ENCODE data around the gene MBOAT1. TPM values are rescaled to one million over a fixed set of nuclear protein-coding genes. Genes with fewer than 3 reads are reported as not detected.

MBOAT1 gene
- total RNA-seq, 4 donors from 2014 or later, result 9.6 to 24.3 (median 12.6) TPM

GRCh38 chr6:20237677-20238460 is 25.6 kb upstream of the MBOAT1 start:
- no peak overlapping the region for H3K4me3 ChIP-seq (replicated peaks in 1 of 3)
- DNase-seq, result no peak
- no peaks in the 10 kb centered on the region for H3K36me3 ChIP-seq
- TF ChIP-seq CTCF (IDR thresholded peaks at IDR 0.05), result no peak
- TF ChIP-seq POLR2A (IDR thresholded peaks at IDR 0.05), result no peak
- H3K9me3 ChIP-seq, result no peaks in the 10 kb centered on the region
- no peaks in the 10 kb centered on the region for H3K4me1 ChIP-seq
- WGBS, 2 donors, result 88 to 92% methylated on average over 10 of the region's 10 CpGs
- H3K27me3 ChIP-seq, result no peaks in the 10 kb centered on the region
- intact Hi-C loops (cut with DNase I), result no loop called here
- H3K27ac ChIP-seq, result no peak overlapping the region

GRCh38 chr6:20236909-20237600 is 24.8 kb upstream of the MBOAT1 start:
- Histone ChIP-seq H3K4me3 (replicated peaks in 1 of 3) (no peak overlapping the region), H3K9me3 (no peaks in the 10 kb centered on the region), H3K27me3 (no peaks in the 10 kb centered on the region), H3K36me3 (no peaks in the 10 kb centered on the region), H3K27ac (no peak overlapping the region), H3K4me1 (no peaks in the 10 kb centered on the region)
- no peak for DNase-seq
- WGBS, 2 donors, result 71 to 88% methylated on average over 2 of the region's 2 CpGs
- intact Hi-C loops (cut with DNase I), result no loop called here
- no peak for TF ChIP-seq CTCF (IDR thresholded peaks at IDR 0.05)
- TF ChIP-seq POLR2A (IDR thresholded peaks at IDR 0.05), result no peak

- Histone ChIP-seq H3K9me3 (no peaks in the 10 kb centered on the region), H3K27me3 (no peaks in the 10 kb centered on the region), H3K4me1 (no peaks in the 10 kb centered on the region), H3K27ac (no peak overlapping the region), H3K36me3 (no peaks in the 10 kb centered on the region), H3K4me3 (replicated peaks in 1 of 3) (no peak overlapping the region)
- 82 to 88% methylated on average over 3 of the region's 3 CpGs for WGBS, 2 donors
- intact Hi-C loops (cut with DNase I), result no loop called here
- TF ChIP-seq CTCF (IDR thresholded peaks at IDR 0.05), result no peak
- no peak for TF ChIP-seq POLR2A (IDR thresholded peaks at IDR 0.05)
- no peak for DNase-seq
These were observed 24.1 kb upstream of the MBOAT1 start for GRCh38 chr6:20236344-20236743.

GRCh38 chr6:20235041-20235440 is 22.8 kb upstream of the MBOAT1 start:
- Histone ChIP-seq H3K9me3 (no peaks in the 10 kb centered on the region), H3K36me3 (no peaks in the 10 kb centered on the region), H3K27ac (no peak overlapping the region), H3K4me3 (replicated peaks in 1 of 3) (no peak overlapping the region), H3K27me3 (no peaks in the 10 kb centered on the region), H3K4me1 (no peaks in the 10 kb centered on the region)
- WGBS, 2 donors, result 92 to 93% methylated on average over 6 of the region's 6 CpGs
- intact Hi-C loops (cut with DNase I), result no loop called here
- TF ChIP-seq CTCF (IDR thresholded peaks at IDR 0.05) (no peak), POLR2A (IDR thresholded peaks at IDR 0.05) (no peak)
- DNase-seq, result no peak

- TF ChIP-seq CTCF (IDR thresholded peaks at IDR 0.05) (no peak), POLR2A (IDR thresholded peaks at IDR 0.05) (no peak)
- no peaks in the 10 kb centered on the region for H3K36me3 ChIP-seq
- no peak overlapping the region for H3K27ac ChIP-seq
- H3K4me1 ChIP-seq, result no peaks in the 10 kb centered on the region
- no peaks in the 10 kb centered on the region for H3K9me3 ChIP-seq
- H3K4me3 ChIP-seq (replicated peaks in 1 of 3), result no peak overlapping the region
- intact Hi-C loops (cut with DNase I), result no loop called here
- DNase-seq, result no peak
- H3K27me3 ChIP-seq, result no peaks in the 10 kb centered on the region
- WGBS, 2 donors, result 77 to 87% methylated on average over 7 of the region's 7 CpGs
These were observed 21.9 kb upstream of the MBOAT1 start for GRCh38 chr6:20234136-20234535.
